ENCODE data around the gene HNRNPA2B1. TPM values are rescaled to one million over a fixed set of nuclear protein-coding genes. Genes with fewer than 3 reads are reported as not detected.

The HNRNPA2B1 gene
- total and polyA plus RNA-seq, 2 donors from 2014 or later (not counting 2 experiments from before 2014, with no cell fraction given) = 722 to 784 TPM

Other genes starting within 250 kb of the HNRNPA2B1 start
- 22.1 and 28.6 TPM in 2 replicates for gene NFE2L3, start 48.5 kb downstream of the HNRNPA2B1 start, total RNA-seq
- gene NFE2L3, start 48.5 kb downstream of the HNRNPA2B1 start, polyA plus RNA-seq = 15.3 and 16.5 TPM in 2 replicates
- 180 and 185 TPM in 2 replicates for gene CBX3, start 999 bp upstream of the HNRNPA2B1 start, total RNA-seq
- 138 and 166 TPM in 2 replicates for gene CBX3, start 999 bp upstream of the HNRNPA2B1 start, polyA plus RNA-seq
- gene SNX10, start 91.1 kb upstream of the HNRNPA2B1 start, total RNA-seq = 7.4 and 11.9 TPM in 2 replicates
- gene SNX10, start 91.1 kb upstream of the HNRNPA2B1 start, polyA plus RNA-seq = 4.1 and 4.6 TPM in 2 replicates

Measured in foreskin keratinocyte (primary cell).